ENCODE data around the gene DZIP1L. TPM values are rescaled to one million over a fixed set of nuclear protein-coding genes. Genes with fewer than 3 reads are reported as not detected.

DZIP1L gene
- total RNA-seq, 1 donor from 2014 or later = 81.9 TPM

- Mint-ChIP-seq H3K36me3 (ENCODE audit: insufficient read depth) (peaks cover 45% of the 10 kb centered on the region), H3K4me3 (ENCODE audit: low read depth) (no peak overlapping the region), H3K27me3 (no peaks in the 10 kb centered on the region), H3K27ac (peak overlapping the region; percentile 92), H3K4me1 (ENCODE audit: low read depth) (peaks cover 18% of the 10 kb centered on the region), H3K9me3 (ENCODE audit: low read depth) (no peaks in the 10 kb centered on the region)
- no peak for DNase-seq (ENCODE audit: low spot score, unreplicated experiment)
- TF ChIP-seq CTCF (IDR thresholded peaks at IDR 0.05; ENCODE audit: unreplicated experiment) = no peak
These were observed 33.9 kb downstream of the DZIP1L start for GRCh38 chr3:138081371-138082084.

- Mint-ChIP-seq H3K27ac (peak overlapping the region; percentile 29), H3K27me3 (no peaks in the 10 kb centered on the region), H3K36me3 (ENCODE audit: insufficient read depth) (peaks cover 54% of the 10 kb centered on the region), H3K9me3 (ENCODE audit: low read depth) (no peaks in the 10 kb centered on the region), H3K4me1 (ENCODE audit: low read depth) (peaks cover 26% of the 10 kb centered on the region), H3K4me3 (ENCODE audit: low read depth) (no peak overlapping the region)
- DNase-seq (ENCODE audit: low spot score, unreplicated experiment) = no peak
- TF ChIP-seq CTCF (IDR thresholded peaks at IDR 0.05; ENCODE audit: unreplicated experiment) = no peak
These were observed 35.5 kb downstream of the DZIP1L start for GRCh38 chr3:138079901-138080300.

- Mint-ChIP-seq H3K36me3 (ENCODE audit: insufficient read depth) (peaks cover 52% of the 10 kb centered on the region), H3K4me3 (ENCODE audit: low read depth) (no peak overlapping the region), H3K27me3 (no peaks in the 10 kb centered on the region), H3K9me3 (ENCODE audit: low read depth) (no peaks in the 10 kb centered on the region), H3K27ac (no peak overlapping the region), H3K4me1 (ENCODE audit: low read depth) (peaks cover 26% of the 10 kb centered on the region)
- no peak for TF ChIP-seq CTCF (IDR thresholded peaks at IDR 0.05; ENCODE audit: unreplicated experiment)
- DNase-seq (ENCODE audit: low spot score, unreplicated experiment) = no peak
These were observed 36.5 kb downstream of the DZIP1L start for GRCh38 chr3:138078901-138079344.

- no peaks in the 10 kb centered on the region for H3K27me3 Mint-ChIP-seq
- no peak for TF ChIP-seq CTCF (IDR thresholded peaks at IDR 0.05; ENCODE audit: unreplicated experiment)
- no peak for DNase-seq (ENCODE audit: low spot score, unreplicated experiment)
- H3K27ac Mint-ChIP-seq = no peak overlapping the region
- peaks cover 23% of the 10 kb centered on the region for H3K4me1 Mint-ChIP-seq (ENCODE audit: low read depth)
- peaks cover 52% of the 10 kb centered on the region for H3K36me3 Mint-ChIP-seq (ENCODE audit: insufficient read depth)
- H3K4me3 Mint-ChIP-seq (ENCODE audit: low read depth) = no peak overlapping the region
- H3K9me3 Mint-ChIP-seq (ENCODE audit: low read depth) = no peaks in the 10 kb centered on the region
These were observed 37.3 kb downstream of the DZIP1L start for GRCh38 chr3:138078096-138078495.

- H3K36me3 Mint-ChIP-seq (ENCODE audit: insufficient read depth) = peaks cover 47% of the 10 kb centered on the region
- no peaks in the 10 kb centered on the region for H3K9me3 Mint-ChIP-seq (ENCODE audit: low read depth)
- H3K4me3 Mint-ChIP-seq (ENCODE audit: low read depth) = no peak overlapping the region
- H3K27me3 Mint-ChIP-seq = no peaks in the 10 kb centered on the region
- no peak for DNase-seq (ENCODE audit: low spot score, unreplicated experiment)
- H3K27ac Mint-ChIP-seq = no peak overlapping the region
- peaks cover 10% of the 10 kb centered on the region for H3K4me1 Mint-ChIP-seq (ENCODE audit: low read depth)
- no peak for TF ChIP-seq CTCF (IDR thresholded peaks at IDR 0.05; ENCODE audit: unreplicated experiment)
These were observed 42.6 kb downstream of the DZIP1L start for GRCh38 chr3:138072796-138073195.

Data from progenitor cell of endocrine pancreas (in vitro differentiated cells).